GM19452 (cell line): ENCODE measurements around the gene DDC.
A peak's percentile ranks its signal among the peaks of the same experiment; 100 is the strongest.

Experiments used
- ATAC-seq: cut with Tn5 transposase; IDR thresholded peaks from one replicate; pipeline ENCODE4 v1.9.1; 2021; ENCODE audit not compliant: unreplicated experiment

The DDC gene

DNA sequence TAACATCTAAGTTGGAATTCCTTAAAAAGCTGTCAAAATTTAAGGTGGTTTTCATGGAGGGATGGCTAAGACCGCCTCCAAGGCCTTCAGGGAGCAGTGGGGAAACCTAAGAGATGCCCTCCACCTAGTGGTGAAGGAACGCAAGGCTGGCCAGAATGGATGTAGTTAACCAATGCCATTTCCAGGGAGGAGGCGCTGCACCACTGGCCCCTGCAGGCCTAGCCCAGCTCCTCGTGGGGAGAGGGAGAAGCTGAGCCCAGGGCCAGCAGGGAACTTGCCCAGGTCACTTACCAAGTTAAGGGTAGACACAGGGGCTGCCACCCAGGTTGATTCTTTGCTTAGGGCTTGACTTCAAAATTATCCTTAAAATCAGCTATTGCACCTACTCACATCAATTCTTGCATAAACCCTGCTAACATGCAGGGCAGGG, 147.1 kb downstream of the DDC start:
- peak; percentile 83 for ATAC-seq

DNA sequence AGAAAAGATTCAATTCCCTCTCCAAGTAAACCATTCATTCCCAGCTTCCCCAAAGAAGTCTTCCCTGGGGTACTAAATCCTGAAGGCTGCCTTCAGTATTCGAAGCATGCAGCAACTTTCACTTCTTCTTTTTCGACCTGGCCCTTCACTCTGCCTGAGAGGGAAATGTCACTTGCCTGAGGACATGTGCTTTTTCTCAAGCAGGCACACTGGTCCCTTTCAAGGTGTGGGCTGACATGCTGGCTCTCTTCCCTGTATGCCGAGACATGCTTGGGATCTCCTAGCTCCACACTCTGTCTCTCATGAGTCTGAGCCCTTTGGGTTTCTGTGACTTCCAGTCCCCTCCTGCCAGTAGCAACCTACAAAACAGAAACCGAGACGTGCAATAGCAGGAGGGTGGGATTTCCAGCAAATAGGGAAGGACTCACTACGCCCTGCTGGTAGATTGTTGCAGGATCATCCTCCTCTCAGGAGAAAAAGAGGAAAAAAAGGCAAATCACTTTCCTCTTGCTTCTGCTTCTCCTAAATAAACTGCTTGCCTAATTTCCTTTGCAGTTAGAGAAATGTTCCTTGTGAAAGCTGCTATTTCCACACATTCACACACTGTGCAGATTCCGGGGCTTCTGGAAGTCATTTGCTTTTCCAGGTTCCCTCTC, 148.6 kb downstream of the DDC start:
- ATAC-seq = peak; percentile 78

DNA sequence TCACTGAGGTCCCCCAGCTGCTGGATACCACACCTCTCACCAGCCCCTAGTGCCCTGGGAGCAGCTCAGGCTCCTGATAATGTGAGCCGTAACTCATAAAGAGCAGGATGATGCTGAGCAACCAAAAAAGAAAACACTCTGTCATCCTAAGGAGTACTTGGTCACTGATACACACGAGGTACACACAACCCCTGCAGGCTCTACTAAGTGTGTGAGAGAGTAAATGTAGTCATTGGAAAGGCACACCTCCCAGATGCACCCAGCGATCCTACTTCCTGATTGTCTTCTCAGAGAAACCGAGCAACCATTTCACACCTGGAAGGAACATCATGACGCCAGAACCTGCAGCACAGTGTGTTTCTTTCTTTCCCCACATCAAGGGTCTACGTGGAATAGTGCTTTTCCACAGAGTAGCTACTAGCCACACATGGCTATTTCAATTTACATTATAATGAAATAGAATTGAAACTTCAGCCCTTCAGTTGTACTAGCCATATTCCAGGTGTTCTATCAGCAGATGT, 149.3 kb downstream of the DDC start:
- ATAC-seq = no peak

DNA sequence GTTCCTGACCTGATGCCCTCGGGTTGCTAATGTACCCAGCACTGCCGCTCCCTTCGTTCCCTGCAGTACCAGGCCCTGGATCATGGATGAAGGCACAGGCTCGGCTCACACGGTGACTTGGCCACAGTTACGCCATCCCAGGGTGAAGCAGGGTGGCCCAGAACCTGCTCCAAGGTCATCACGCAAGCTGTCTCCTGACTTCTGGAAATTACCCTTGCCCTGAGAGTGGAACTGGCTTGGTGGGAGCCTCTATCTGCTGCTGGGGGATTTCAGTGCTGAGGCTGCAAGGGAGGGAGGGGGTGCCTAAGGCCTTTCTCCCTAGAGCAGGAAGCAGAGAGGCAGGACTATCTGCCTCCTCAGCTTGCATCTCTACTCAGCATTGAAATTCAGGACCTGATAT, 151.6 kb downstream of the DDC start:
- ATAC-seq = no peak

- no peak for ATAC-seq
Measured at GRCh38 chr7:50412973-50413372, 152.2 kb downstream of the DDC start.

DNA sequence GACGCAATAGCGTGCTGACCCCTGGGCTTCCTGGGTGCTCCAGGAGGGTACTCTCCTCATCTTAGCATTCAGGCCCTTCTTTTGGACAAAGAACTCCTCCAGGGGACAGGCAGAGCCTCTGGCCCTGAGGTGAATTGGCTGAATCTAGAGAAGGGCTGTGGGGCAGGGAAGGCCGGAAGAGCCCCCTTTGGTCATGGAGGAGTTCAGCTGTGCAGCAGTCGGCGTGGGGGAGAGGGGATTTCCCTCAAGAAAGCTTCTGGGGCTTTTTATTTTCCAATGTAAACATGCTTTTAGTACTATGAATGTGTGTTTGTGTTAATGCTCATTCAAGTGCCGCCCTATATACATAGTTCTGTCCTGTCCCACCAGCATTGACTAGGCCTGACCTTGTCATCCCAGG, 153.9 kb downstream of the DDC start:
- ATAC-seq = no peak

DNA sequence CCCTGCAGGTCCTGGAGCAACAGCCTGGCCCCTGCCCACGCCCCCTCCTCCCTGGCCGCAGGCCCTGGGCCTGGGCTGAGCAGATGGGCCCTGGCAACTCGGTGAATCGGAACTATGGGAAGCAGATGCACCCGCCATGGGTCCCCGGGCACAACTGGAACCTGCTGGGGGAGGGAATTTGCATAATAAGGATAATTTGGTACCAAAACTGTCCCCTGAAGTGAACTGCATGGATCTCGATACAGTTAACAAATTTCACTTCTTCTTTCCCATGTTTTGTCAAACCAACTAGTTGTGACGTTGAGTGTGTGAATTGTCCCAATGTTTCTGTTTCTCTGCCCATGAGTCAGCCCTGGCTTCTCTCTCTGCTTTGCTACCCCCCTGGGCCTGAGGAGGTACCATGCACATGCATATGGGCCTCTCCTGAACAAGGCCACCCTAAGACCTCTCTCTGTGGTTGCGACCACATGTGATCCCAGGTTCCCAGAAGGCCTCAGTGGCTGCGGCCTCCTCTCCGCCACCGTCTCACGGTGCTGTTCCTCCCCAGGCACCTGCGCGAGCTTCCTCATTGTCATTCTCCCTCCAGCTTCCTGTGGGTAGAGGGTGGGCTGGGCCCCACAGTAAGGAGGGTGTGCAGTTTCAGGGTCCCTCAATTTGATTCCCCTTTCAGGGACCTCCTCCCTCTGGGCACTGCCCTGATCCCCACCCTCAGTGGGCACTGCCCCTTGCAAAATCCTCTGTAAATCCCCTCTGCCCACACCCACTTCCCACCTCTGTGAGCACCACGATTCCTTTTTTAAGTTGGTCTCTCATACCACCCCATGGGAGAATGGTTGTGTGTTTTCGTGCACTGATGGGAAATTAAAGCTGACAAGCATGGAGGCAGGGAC, 155.1 kb downstream of the DDC start:
- peak; percentile 73 for ATAC-seq
